Mesodermal cell (in vitro differentiated cells): ENCODE data around the gene PLEKHG5.
"Not testable (repeated sequence)": the region's sequence is repeated elsewhere in the genome, so short reads cannot be mapped to it uniquely, and the experiment has no call there.

Experiments
- H3K27ac ChIP-seq: 2 replicates; pipeline ENCODE4 v1.7.0; 2013; ENCODE audit warnings: mild to moderate bottlenecking, low read depth, low read length, moderate library complexity; ENCODE audit not compliant: severe bottlenecking
- H3K36me3 ChIP-seq: 2 replicates; pipeline ENCODE4 v1.7.1; 2013; ENCODE audit warnings: mild to moderate bottlenecking, low read length, moderate library complexity; ENCODE audit not compliant: control insufficient read depth, insufficient read depth
- H3K4me1 ChIP-seq: one replicate; pipeline ENCODE4 v1.7.1; 2013; ENCODE audit warnings: mild to moderate bottlenecking, low read length; ENCODE audit not compliant: insufficient read depth, control insufficient read depth, poor library complexity, severe bottlenecking
- H3K4me3 ChIP-seq: 2 replicates; pipeline ENCODE4 v1.7.0; 2013; ENCODE audit warnings: low read length, control low read depth, mild to moderate bottlenecking; ENCODE audit not compliant: insufficient read depth, poor library complexity, severe bottlenecking; ENCODE audit errors: extremely low read depth
- H3K9me3 ChIP-seq: 2 replicates; pipeline ENCODE4 v1.7.1; 2013; ENCODE audit warnings: mild to moderate bottlenecking, low read length, moderate library complexity; ENCODE audit not compliant: control insufficient read depth
- WGBS, 2 experiments: methylation state at CpG; one replicate each; pipeline ENCODE4 v1.1.5; 2013; ENCODE audit warnings: missing lambda C conversion rate in 2 of 2; ENCODE audit not compliant: insufficient coverage in 2 of 2; 5-methylcytosine and 5-hydroxymethylcytosine counted together

PLEKHG5 gene

GRCh38 chr1:6450943-6451373 lies 40.5 kb downstream of the PLEKHG5 start:
- H3K36me3 ChIP-seq, result no peaks in the 10 kb centered on the region
- no peaks in the 10 kb centered on the region for H3K9me3 ChIP-seq
- H3K27ac ChIP-seq, result no peak overlapping the region
- peaks cover 8% of the 10 kb centered on the region for H3K4me1 ChIP-seq
- 78 to 96% methylated on average over 6 of the region's 6 CpGs for WGBS, 2 experiments
- H3K4me3 ChIP-seq, result no peak overlapping the region

DNA sequence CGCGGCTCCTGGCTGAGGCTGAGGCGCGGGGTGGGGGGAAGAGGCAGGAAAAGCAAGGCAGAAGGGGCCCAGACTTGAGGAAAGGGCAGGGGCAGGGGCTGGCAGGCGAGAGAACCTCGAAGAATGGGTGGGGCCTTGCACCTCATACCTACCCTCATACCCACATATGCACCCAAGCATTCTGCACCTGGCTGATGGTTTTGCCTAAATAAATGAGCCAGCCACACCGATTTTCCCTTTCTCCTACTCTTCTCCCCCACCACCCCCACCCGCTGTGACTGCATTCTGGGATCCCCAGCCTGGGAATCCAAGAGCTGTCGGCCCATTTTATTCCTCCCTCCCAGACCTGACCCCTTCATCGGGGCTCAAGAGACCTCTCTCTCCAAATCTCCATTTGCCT lies 41.0 kb downstream of the PLEKHG5 start:
- not testable (repeated sequence) for H3K4me3 ChIP-seq, H3K36me3 ChIP-seq, H3K27ac ChIP-seq, H3K4me1 ChIP-seq, H3K9me3 ChIP-seq
- 65 to 66% methylated on average over 5 to 6 of the region's 10 CpGs for WGBS, 2 experiments

DNA sequence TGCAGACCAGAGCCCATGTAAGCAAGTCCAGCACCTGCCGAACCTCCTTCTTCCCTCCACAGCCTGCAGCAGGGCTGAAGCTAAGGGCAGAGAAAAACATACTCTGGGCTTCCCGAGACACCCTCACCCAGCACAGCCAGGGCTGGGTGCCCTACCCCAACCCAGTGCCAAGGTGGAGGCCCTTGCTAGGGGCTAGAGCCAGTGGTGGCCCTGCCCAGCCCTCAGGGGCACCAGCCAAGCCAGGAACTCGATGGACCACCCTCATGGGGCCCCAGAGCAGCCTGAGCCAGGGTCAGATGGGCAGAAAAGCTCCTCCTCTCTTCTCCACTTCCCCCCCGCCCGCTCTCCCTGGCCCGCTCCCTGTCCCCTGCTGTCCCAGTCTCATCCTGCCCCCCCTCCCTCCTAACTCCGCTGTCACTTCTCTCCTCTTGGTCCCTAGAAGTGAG lies 41.4 kb downstream of the PLEKHG5 start:
- no peak overlapping the region for H3K4me3 ChIP-seq
- no peak overlapping the region for H3K27ac ChIP-seq
- H3K4me1 ChIP-seq, result peaks cover 8% of the 10 kb centered on the region
- no peaks in the 10 kb centered on the region for H3K9me3 ChIP-seq
- H3K36me3 ChIP-seq, result no peaks in the 10 kb centered on the region
- 72 to 93% methylated on average over 2 of the region's 7 CpGs for whole genome bisulfite sequencing, 2 experiments

DNA sequence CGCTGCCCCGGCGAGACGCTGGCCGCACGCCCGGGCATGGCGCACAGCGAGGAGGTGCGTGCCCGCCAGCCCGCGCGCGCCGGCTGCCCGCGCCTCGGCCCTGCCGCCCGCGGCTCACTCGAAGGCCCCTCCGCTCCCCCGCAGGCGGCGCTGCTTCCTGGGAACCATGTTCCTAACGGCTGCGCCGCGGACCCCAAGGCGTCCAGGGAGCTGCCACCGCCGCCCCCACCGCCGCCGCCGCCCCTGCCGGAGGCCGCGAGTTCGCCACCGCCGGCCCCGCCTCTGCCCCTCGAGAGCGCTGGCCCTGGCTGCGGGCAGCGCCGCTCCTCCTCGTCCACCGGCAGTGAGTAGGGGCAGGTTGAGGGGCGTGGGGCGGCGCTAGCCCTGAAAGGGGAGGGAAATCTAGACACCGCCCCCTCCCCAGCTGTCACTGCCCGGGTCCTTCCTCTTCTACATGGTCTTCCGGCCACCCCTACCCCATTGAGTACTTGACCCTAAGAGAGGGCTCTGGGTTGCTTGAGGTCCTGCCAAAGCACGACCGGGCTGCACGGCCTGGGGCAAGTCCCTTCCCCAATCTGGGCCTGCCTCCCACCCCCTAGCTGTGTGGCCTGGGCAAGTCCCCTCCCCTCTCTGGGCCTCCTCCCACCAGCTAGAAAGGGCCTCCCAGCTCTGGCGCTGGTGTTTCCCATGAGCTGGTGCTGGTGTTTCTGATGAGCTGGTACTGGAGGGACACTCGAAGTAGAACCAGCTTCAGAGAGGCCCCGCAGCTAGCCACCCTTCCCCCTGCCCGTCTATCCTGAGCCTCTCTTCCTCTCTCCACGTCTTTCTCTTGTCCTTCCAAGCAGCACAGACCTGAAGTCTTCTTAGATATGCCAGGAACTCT lies 42.5 kb downstream of the PLEKHG5 start:
- Histone ChIP-seq H3K9me3 (no peaks in the 10 kb centered on the region), H3K4me1 (peaks cover 5% of the 10 kb centered on the region), H3K4me3 (peak overlapping the region; percentile 5), H3K27ac (no peak overlapping the region), H3K36me3 (no peaks in the 10 kb centered on the region)
- 8 to 14% methylated on average over 16 to 24 of the region's 66 CpGs for WGBS, 2 experiments

- WGBS, 2 experiments, result 2 to 3% methylated on average over 52 to 55 of the region's 68 CpGs
- H3K9me3 ChIP-seq, result no peaks in the 10 kb centered on the region
- H3K4me3 ChIP-seq, result peak overlapping the region; percentile 21
- peaks cover 5% of the 10 kb centered on the region for H3K4me1 ChIP-seq
- no peak overlapping the region for H3K27ac ChIP-seq
- no peaks in the 10 kb centered on the region for H3K36me3 ChIP-seq
Observed at GRCh38 chr1:6447818-6448748, 43.4 kb downstream of the PLEKHG5 start.

GRCh38 chr1:6447016-6447817 lies 44.2 kb downstream of the PLEKHG5 start:
- 2% methylated on average over 49 to 51 of the region's 67 CpGs for WGBS, 2 experiments
- Histone ChIP-seq H3K9me3 (no peaks in the 10 kb centered on the region), H3K4me3 (peak overlapping the region; percentile 21), H3K36me3 (no peaks in the 10 kb centered on the region), H3K27ac (no peak overlapping the region), H3K4me1 (peaks cover 5% of the 10 kb centered on the region)

- 30 to 64% methylated on average over 2 to 4 of the region's 4 CpGs for WGBS, 2 experiments
- Histone ChIP-seq H3K9me3 (no peaks in the 10 kb centered on the region), H3K4me1 (peaks cover 5% of the 10 kb centered on the region), H3K36me3 (no peaks in the 10 kb centered on the region), H3K4me3 (no peak overlapping the region), H3K27ac (no peak overlapping the region)
Observed at GRCh38 chr1:6446665-6447015, 44.8 kb downstream of the PLEKHG5 start.

DNA sequence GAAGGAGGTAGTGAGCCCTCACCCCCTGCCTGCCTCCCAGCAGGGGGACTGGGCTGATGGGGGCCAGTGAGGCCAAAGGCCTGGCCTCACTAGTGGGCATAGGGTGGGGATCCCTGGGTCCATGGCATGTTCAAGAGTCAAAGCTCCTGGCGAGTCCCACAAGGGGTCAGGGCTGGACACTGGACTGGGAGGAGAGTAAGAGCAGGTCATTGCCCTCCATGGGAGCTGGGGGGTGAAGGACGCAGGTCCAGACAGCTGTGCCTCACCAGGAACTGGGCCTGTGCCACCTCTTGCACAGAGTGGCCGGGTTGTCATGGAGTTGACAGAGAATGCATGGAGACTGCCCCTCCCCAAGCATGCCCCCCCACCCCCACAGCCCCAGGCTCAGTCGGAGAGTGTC lies 45.5 kb downstream of the PLEKHG5 start:
- WGBS, 2 experiments, result 80 to 100% methylated on average over 1 to 2 of the region's 4 CpGs
- H3K27ac ChIP-seq, H3K36me3 ChIP-seq, H3K4me3 ChIP-seq, H3K9me3 ChIP-seq, H3K4me1 ChIP-seq: not testable (repeated sequence)

GRCh38 chr1:6445062-6445763 lies 46.3 kb downstream of the PLEKHG5 start:
- Histone ChIP-seq H3K4me1 (peaks cover 5% of the 10 kb centered on the region), H3K27ac (no peak overlapping the region), H3K36me3 (no peaks in the 10 kb centered on the region), H3K9me3 (no peaks in the 10 kb centered on the region), H3K4me3 (no peak overlapping the region)
- 53 to 77% methylated on average over 8 to 9 of the region's 19 CpGs for WGBS, 2 experiments

- Histone ChIP-seq H3K4me3 (no peak overlapping the region), H3K4me1 (no peaks in the 10 kb centered on the region), H3K9me3 (no peaks in the 10 kb centered on the region), H3K36me3 (no peaks in the 10 kb centered on the region), H3K27ac (no peak overlapping the region)
- WGBS, 2 experiments, result 93 to 96% methylated on average over 11 of the region's 15 CpGs
Observed at GRCh38 chr1:6444377-6444776, 47.1 kb downstream of the PLEKHG5 start.
